OCI-LY7 (cell line): ENCODE measurements around the gene CERS6. TPM values are rescaled to one million over a fixed set of nuclear protein-coding genes. Genes with fewer than 3 reads are reported as not detected.

Experiments used
- BruUV-seq: library from RNA; stranded (reverse); fragments of 400-500 nt; replicated peaks from 2 replicates; lab custom pipeline; 2021; lab: Mats Ljungman, UMichigan
- CTCF ChIA-PET: fragments of 300-600 bp; sonication (Branson Sonifier 250); formaldehyde crosslinking; loops from one replicate; lab custom pipeline; 2022; ENCODE audit warnings: antibody characterized with exemption; ENCODE audit not compliant: unreplicated experiment; lab: Charles Lee
- POLR2A ChIA-PET: fragments of 300-600 bp; sonication (Branson Sonifier 250); formaldehyde crosslinking; loops from one replicate; lab custom pipeline; 2022; ENCODE audit warnings: antibody characterized with exemption; lab: Charles Lee
- DNase-seq: peaks from one replicate; pipeline ENCODE4 v3.0.0-alpha.2; 2015; ENCODE audit warnings: low spot score
- H2AFZ ChIP-seq: fragments of 200-600 bp; sonication (generic), shearing (Covaris generic); 2 replicates; pipeline ENCODE4 v1.6.1; 2014; ENCODE audit warnings: mild to moderate bottlenecking, antibody characterized with exemption, low read length, moderate library complexity
- H3K27ac ChIP-seq: fragments of 200-600 bp; sonication (generic); 2 replicates; pipeline ENCODE4 v1.5.1; 2014; ENCODE audit warnings: mixed run types, low read depth, mild to moderate bottlenecking, moderate library complexity, low read length, inconsistent platforms; ENCODE audit not compliant: poor library complexity, severe bottlenecking
- H3K36me3 ChIP-seq: fragments of 200-600 bp; sonication (generic); 2 replicates; pipeline ENCODE4 v1.6.1; 2014; ENCODE audit warnings: mild to moderate bottlenecking, antibody characterized with exemption, low read length, moderate library complexity, mixed read lengths; ENCODE audit not compliant: insufficient read depth
- H3K4me1 ChIP-seq: fragments of 200-600 bp; sonication (generic); 2 replicates; pipeline ENCODE4 v1.5.1; 2014; ENCODE audit warnings: mild to moderate bottlenecking, low read length; ENCODE audit not compliant: insufficient read depth, poor library complexity, severe bottlenecking
- H3K4me2 ChIP-seq: fragments of 200-600 bp; sonication (generic); 2 replicates; pipeline ENCODE4 v1.6.1; 2014; ENCODE audit warnings: mild to moderate bottlenecking, low read length
- H3K4me3 ChIP-seq: fragments of 200-600 bp; sonication (generic); 2 replicates; pipeline ENCODE4 v1.5.1; 2014; ENCODE audit warnings: mild to moderate bottlenecking, low read depth, low read length; ENCODE audit not compliant: poor library complexity, severe bottlenecking
- H3K79me2 ChIP-seq: fragments of 200-600 bp; sonication (generic); 2 replicates; pipeline ENCODE4 v1.6.1; 2016; ENCODE audit warnings: low read depth, mild to moderate bottlenecking, low read length, moderate library complexity, mixed read lengths; ENCODE audit not compliant: insufficient read depth
- H3K9me2 ChIP-seq: fragments of 200-600 bp; sonication (generic); 2 replicates; pipeline ENCODE4 v1.6.1; 2016; ENCODE audit warnings: mild to moderate bottlenecking, low read length, mixed read lengths; ENCODE audit not compliant: insufficient read depth
- H3K9me3 ChIP-seq: fragments of 200-600 bp; sonication (generic); 2 replicates; pipeline ENCODE4 v1.6.1; 2014; ENCODE audit warnings: mild to moderate bottlenecking, mixed run types, low read length, mixed read lengths
- H4K20me1 ChIP-seq: fragments of 200-600 bp; sonication (generic); 2 replicates; pipeline ENCODE4 v1.6.1; 2014; ENCODE audit warnings: mild to moderate bottlenecking, antibody characterized with exemption, low read length, moderate library complexity, mixed read lengths; ENCODE audit not compliant: insufficient read depth
- EZH2phosphoT487 ChIP-seq: fragments of 200-600 bp; sonication (generic); IDR thresholded peaks from 2 replicates; pipeline ENCODE4 v1.6.1; 2018; ENCODE audit warnings: low read depth, borderline replicate concordance, mild to moderate bottlenecking, mixed run types, antibody characterized with exemption, low read length, moderate library complexity, mixed read lengths
- intact Hi-C: fragments of 100-400 bp; cut with micrococcal nuclease; formaldehyde crosslinking; loops from one replicate; pipeline ENCODE4 v1.10.0; 2022; ENCODE audit not compliant: unreplicated experiment
- total RNA-seq, 2 experiments: library from RNA; depleted of rRNA in 1 of 2; stranded (reverse); fragments of >200 nt in 1 of 2; shearing (Covaris generic) in 1 of 2; gene quantifications; 2 replicates each; pipeline ENCODE4 v1.2.3, GENCODE V29; 2014 to 2022
- TF ChIP-seq, protein P1 (sequence below): fragments of 200-600 bp; sonication (generic); conservative IDR thresholded peaks from 2 replicates; pipeline ENCODE4 v1.5.1; 2014; ENCODE audit warnings: mild to moderate bottlenecking, antibody characterized with exemption, low read length, moderate library complexity, mixed read lengths

The CERS6 gene
- total RNA-seq, 2 experiments from 2014 or later = 0.04 TPM; not detected in 1

DNA sequence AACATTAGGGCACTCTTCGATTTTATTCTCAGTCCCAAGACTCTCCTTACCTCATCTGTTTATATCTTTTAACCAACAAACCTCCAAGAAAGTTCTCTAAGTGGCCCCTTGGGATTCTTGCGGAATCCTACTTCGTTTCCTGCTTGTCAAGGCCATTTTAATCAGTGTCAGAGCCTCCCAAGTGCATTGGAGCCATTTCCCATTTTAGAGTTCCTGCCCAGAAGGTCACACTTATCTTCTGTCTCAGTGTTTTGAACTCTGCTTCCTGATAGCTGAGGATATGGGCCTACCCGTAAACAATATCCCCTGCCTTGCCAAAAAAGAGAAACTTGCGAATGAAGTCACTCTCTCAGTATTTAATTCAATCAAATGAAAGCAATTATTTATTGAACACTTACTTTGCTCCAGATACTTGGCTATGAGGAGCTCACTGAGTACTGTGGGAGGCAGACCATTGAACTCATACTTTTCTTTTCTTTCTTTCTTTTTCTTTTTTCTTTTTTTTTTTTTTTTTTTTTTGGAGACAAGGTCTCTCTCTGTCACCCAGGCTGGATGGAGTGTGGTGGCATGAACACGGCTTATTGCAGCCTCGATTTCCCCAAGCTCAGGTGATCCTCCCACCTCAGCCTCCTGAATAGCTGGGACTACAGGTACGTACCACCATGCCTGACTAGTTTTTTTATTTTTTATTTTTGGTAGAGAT is 340.7 kb downstream of the CERS6 start:
- no peaks in the 10 kb centered on the region for H4K20me1 ChIP-seq
- H3K36me3 ChIP-seq = no peaks in the 10 kb centered on the region
- POLR2A ChIA-PET = interaction anchor here (0.6 to 0.7 kb wide), 3 partner anchors 97 to 270 kb away, joined by 3 to 6 read pairs (median 3); no protein-coding TSS in a partner anchor
- no TSS peak for BruUV-seq
- H3K4me1 ChIP-seq = no peaks in the 10 kb centered on the region
- TF ChIP-seq, protein P1, sequence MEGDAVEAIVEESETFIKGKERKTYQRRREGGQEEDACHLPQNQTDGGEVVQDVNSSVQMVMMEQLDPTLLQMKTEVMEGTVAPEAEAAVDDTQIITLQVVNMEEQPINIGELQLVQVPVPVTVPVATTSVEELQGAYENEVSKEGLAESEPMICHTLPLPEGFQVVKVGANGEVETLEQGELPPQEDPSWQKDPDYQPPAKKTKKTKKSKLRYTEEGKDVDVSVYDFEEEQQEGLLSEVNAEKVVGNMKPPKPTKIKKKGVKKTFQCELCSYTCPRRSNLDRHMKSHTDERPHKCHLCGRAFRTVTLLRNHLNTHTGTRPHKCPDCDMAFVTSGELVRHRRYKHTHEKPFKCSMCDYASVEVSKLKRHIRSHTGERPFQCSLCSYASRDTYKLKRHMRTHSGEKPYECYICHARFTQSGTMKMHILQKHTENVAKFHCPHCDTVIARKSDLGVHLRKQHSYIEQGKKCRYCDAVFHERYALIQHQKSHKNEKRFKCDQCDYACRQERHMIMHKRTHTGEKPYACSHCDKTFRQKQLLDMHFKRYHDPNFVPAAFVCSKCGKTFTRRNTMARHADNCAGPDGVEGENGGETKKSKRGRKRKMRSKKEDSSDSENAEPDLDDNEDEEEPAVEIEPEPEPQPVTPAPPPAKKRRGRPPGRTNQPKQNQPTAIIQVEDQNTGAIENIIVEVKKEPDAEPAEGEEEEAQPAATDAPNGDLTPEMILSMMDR = no peak
- no peak for TF ChIP-seq EZH2phosphoT487
- H3K9me2 ChIP-seq = no peaks in the 10 kb centered on the region
- DNase-seq = no peak
- no peak overlapping the region for H3K27ac ChIP-seq
- no peak overlapping the region for H3K4me2 ChIP-seq
- intact Hi-C loops = no loop called here
- H3K9me3 ChIP-seq = no peaks in the 10 kb centered on the region
- no peaks in the 10 kb centered on the region for H3K79me2 ChIP-seq
- H3K4me3 ChIP-seq = no peak overlapping the region
- CTCF ChIA-PET = interaction anchor here (0.5 kb wide), 1 partner anchor 713 kb away, joined by 3 read pairs; no protein-coding TSS in a partner anchor
- no peak overlapping the region for H2AFZ ChIP-seq

DNA sequence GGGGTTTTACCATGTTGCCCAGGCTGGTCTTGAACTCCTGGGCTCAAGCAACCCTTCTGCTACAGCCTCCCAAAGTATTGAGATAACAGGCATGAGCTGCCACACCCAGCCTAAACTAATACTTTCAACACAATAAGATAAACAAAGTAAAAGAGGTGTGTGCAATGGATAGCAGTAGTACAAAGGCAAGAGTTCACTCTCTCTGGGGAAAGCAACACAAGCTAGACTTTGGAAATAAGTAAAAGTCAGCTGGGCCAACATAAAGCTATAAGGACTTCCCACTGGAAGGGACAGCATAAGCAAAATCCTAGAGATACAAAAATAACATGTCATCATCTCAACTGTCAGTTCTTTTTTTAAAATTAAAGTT is 341.2 kb downstream of the CERS6 start:
- H3K4me3 ChIP-seq = no peak overlapping the region
- no peak overlapping the region for H3K27ac ChIP-seq
- no peaks in the 10 kb centered on the region for H3K79me2 ChIP-seq
- no peaks in the 10 kb centered on the region for H3K9me3 ChIP-seq
- intact Hi-C loops = no loop called here
- ChIA-PET CTCF (no interaction called here), POLR2A (no interaction called here)
- no TSS peak for BruUV-seq
- H3K9me2 ChIP-seq = no peaks in the 10 kb centered on the region
- no peak overlapping the region for H2AFZ ChIP-seq
- DNase-seq = no peak
- no peaks in the 10 kb centered on the region for H4K20me1 ChIP-seq
- H3K4me2 ChIP-seq = no peak overlapping the region
- H3K36me3 ChIP-seq = no peaks in the 10 kb centered on the region
- no peak for TF ChIP-seq EZH2phosphoT487
- TF ChIP-seq, protein P1 = no peak
- no peaks in the 10 kb centered on the region for H3K4me1 ChIP-seq
